Measurements from ENCODE around the gene TMEM132C.

GRCh38 chr12:128325646-128326045, 58.7 kb downstream of the TMEM132C start:
- TF ChIP-seq CTCF (IDR thresholded peaks at IDR 0.05; ENCODE audit: insufficient read depth, low read length, poor library complexity, severe bottlenecking) (no peak), EZH2phosphoT487 (conservative IDR thresholded peaks at IDR 0.05; ENCODE audit: low read length) (no peak)
